ENCODE measurements around the gene UNC119B. TPM values are rescaled to one million over a fixed set of nuclear protein-coding genes. Genes with fewer than 3 reads are reported as not detected.

Gene UNC119B
- total and polyA plus RNA-seq, 2 experiments from 2014 or later: 9.9 to 51.3 TPM

DNA sequence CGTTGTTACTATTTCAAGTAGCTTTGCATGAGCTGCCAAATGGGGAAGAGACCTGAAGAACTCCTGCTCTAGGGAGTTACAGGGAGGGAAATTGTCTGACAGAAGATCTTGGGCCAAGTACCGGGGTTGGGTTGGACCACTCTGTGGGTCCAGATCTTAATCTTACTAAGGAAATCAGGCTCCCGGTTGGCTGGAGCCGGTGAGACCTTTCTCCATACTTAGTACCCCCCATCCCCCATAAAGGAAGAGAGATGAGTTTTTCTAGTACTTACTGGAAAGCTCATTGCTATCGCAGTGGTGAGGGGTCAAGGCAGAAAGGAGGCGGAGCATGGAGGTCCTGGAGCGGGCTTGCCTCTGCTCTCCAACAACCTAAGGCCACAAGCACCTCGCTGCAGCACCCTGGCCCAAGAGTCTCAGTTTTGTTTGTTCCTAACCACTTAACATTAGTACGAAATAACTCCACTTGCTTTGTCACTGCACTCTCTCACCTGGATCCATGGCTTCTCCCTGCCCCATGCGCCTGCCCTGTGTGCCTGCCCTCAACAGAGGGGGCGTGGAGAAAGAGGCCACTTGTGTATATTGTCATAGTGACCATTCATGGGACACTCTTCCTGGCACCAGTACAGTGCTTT, 6.8 kb upstream of the UNC119B start:
- TF ChIP-seq EZH2phosphoT487 (IDR thresholded peaks at IDR 0.05; ENCODE audit: unreplicated experiment) (no peak), JUNB (IDR thresholded peaks at IDR 0.05; ENCODE audit: unreplicated experiment) (no peak), EZH2 (IDR thresholded peaks at IDR 0.05; ENCODE audit: low read depth, unreplicated experiment) (no peak), ZNF331 (CRISPR knock-in tag; IDR thresholded peaks at IDR 0.05; ENCODE audit: low read depth) (no peak)
- TF ChIP-seq, protein P1, sequence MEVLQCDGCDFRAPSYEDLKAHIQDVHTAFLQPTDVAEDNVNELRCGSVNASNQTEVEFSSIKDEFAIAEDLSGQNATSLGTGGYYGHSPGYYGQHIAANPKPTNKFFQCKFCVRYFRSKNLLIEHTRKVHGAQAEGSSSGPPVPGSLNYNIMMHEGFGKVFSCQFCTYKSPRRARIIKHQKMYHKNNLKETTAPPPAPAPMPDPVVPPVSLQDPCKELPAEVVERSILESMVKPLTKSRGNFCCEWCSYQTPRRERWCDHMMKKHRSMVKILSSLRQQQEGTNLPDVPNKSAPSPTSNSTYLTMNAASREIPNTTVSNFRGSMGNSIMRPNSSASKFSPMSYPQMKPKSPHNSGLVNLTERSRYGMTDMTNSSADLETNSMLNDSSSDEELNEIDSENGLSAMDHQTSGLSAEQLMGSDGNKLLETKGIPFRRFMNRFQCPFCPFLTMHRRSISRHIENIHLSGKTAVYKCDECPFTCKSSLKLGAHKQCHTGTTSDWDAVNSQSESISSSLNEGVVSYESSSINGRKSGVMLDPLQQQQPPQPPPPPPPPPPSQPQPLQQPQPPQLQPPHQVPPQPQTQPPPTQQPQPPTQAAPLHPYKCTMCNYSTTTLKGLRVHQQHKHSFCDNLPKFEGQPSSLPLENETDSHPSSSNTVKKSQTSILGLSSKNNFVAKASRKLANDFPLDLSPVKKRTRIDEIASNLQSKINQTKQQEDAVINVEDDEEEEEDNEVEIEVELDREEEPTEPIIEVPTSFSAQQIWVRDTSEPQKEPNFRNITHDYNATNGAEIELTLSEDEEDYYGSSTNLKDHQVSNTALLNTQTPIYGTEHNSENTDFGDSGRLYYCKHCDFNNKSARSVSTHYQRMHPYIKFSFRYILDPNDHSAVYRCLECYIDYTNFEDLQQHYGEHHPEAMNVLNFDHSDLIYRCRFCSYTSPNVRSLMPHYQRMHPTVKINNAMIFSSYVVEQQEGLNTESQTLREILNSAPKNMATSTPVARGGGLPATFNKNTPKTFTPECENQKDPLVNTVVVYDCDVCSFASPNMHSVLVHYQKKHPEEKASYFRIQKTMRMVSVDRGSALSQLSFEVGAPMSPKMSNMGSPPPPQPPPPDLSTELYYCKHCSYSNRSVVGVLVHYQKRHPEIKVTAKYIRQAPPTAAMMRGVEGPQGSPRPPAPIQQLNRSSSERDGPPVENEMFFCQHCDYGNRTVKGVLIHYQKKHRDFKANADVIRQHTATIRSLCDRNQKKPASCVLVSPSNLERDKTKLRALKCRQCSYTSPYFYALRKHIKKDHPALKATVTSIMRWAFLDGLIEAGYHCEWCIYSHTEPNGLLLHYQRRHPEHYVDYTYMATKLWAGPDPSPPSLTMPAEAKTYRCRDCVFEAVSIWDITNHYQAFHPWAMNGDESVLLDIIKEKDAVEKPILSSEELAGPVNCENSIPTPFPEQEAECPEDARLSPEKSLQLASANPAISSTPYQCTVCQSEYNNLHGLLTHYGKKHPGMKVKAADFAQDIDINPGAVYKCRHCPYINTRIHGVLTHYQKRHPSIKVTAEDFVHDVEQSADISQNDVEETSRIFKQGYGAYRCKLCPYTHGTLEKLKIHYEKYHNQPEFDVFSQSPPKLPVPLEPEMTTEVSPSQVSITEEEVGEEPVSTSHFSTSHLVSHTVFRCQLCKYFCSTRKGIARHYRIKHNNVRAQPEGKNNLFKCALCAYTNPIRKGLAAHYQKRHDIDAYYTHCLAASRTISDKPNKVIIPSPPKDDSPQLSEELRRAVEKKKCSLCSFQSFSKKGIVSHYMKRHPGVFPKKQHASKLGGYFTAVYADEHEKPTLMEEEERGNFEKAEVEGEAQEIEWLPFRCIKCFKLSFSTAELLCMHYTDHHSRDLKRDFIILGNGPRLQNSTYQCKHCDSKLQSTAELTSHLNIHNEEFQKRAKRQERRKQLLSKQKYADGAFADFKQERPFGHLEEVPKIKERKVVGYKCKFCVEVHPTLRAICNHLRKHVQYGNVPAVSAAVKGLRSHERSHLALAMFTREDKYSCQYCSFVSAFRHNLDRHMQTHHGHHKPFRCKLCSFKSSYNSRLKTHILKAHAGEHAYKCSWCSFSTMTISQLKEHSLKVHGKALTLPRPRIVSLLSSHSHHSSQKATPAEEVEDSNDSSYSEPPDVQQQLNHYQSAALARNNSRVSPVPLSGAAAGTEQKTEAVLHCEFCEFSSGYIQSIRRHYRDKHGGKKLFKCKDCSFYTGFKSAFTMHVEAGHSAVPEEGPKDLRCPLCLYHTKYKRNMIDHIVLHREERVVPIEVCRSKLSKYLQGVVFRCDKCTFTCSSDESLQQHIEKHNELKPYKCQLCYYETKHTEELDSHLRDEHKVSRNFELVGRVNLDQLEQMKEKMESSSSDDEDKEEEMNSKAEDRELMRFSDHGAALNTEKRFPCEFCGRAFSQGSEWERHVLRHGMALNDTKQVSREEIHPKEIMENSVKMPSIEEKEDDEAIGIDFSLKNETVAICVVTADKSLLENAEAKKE (CRISPR knock-in tag; IDR thresholded peaks at IDR 0.05): no peak
- TF ChIP-seq, protein P2, sequence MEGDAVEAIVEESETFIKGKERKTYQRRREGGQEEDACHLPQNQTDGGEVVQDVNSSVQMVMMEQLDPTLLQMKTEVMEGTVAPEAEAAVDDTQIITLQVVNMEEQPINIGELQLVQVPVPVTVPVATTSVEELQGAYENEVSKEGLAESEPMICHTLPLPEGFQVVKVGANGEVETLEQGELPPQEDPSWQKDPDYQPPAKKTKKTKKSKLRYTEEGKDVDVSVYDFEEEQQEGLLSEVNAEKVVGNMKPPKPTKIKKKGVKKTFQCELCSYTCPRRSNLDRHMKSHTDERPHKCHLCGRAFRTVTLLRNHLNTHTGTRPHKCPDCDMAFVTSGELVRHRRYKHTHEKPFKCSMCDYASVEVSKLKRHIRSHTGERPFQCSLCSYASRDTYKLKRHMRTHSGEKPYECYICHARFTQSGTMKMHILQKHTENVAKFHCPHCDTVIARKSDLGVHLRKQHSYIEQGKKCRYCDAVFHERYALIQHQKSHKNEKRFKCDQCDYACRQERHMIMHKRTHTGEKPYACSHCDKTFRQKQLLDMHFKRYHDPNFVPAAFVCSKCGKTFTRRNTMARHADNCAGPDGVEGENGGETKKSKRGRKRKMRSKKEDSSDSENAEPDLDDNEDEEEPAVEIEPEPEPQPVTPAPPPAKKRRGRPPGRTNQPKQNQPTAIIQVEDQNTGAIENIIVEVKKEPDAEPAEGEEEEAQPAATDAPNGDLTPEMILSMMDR (conservative IDR thresholded peaks at IDR 0.05; ENCODE audit: low read depth in 2 of 2): no peak
- TF ChIP-seq, protein P3, sequence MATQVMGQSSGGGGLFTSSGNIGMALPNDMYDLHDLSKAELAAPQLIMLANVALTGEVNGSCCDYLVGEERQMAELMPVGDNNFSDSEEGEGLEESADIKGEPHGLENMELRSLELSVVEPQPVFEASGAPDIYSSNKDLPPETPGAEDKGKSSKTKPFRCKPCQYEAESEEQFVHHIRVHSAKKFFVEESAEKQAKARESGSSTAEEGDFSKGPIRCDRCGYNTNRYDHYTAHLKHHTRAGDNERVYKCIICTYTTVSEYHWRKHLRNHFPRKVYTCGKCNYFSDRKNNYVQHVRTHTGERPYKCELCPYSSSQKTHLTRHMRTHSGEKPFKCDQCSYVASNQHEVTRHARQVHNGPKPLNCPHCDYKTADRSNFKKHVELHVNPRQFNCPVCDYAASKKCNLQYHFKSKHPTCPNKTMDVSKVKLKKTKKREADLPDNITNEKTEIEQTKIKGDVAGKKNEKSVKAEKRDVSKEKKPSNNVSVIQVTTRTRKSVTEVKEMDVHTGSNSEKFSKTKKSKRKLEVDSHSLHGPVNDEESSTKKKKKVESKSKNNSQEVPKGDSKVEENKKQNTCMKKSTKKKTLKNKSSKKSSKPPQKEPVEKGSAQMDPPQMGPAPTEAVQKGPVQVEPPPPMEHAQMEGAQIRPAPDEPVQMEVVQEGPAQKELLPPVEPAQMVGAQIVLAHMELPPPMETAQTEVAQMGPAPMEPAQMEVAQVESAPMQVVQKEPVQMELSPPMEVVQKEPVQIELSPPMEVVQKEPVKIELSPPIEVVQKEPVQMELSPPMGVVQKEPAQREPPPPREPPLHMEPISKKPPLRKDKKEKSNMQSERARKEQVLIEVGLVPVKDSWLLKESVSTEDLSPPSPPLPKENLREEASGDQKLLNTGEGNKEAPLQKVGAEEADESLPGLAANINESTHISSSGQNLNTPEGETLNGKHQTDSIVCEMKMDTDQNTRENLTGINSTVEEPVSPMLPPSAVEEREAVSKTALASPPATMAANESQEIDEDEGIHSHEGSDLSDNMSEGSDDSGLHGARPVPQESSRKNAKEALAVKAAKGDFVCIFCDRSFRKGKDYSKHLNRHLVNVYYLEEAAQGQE (IDR thresholded peaks at IDR 0.05; ENCODE audit: unreplicated experiment): no peak
- Histone ChIP-seq H2AFZ (no peak overlapping the region), H3K27me3 (ENCODE audit: insufficient read depth) (no peaks in the 10 kb centered on the region), H3K4me3 (no peak overlapping the region), H3F3A (replicated peaks; ENCODE audit: low read depth) (0 out of 2 replicates have a peak, but pooled peaks cover 5% of the 10 kb centered on the region), H3K9me2 (ENCODE audit: insufficient read depth) (no peaks in the 10 kb centered on the region), H3K27ac (ENCODE audit: low read depth) (peak overlapping the region; percentile 59; the same call in 1 of the 2 replicates), H3K79me2 (replicated peaks; ENCODE audit: insufficient read depth) (peaks cover 1% of the 10 kb centered on the region; the same call in 1 of the 2 replicates), H3K4me1 (ENCODE audit: insufficient read depth) (no peaks in the 10 kb centered on the region), H3K36me3 (ENCODE audit: insufficient read depth) (peaks cover 19% of the 10 kb centered on the region; the same call in 1 of the 2 replicates), H4K20me1 (replicated peaks; ENCODE audit: insufficient read depth) (peaks cover 18% of the 10 kb centered on the region; the same call in 1 of the 2 replicates), H3K4me2 (no peak overlapping the region)
- Mint-ChIP-seq H3K4me1 (no peaks in the 10 kb centered on the region), H3K27me3 (ENCODE audit: insufficient read depth, low read depth, poor library complexity) (peaks cover 1% of the 10 kb centered on the region), H3K4me3 (no peak overlapping the region), H3K9me3 (no peaks in the 10 kb centered on the region), H3K27ac (peak overlapping the region; percentile 70; the same call in 1 of the 2 replicates), H3K36me3 (ENCODE audit: low read depth) (peaks cover 41% of the 10 kb centered on the region)
- no peak for DNase-seq (ENCODE audit: low spot score)
- peak; percentile 45 for ATAC-seq
